ENCODE data around the gene LARGE2.

GRCh38 chr11:45887587-45887986 is 34.9 kb upstream of the LARGE2 start:
- no peak for TF ChIP-seq CTCF (conservative IDR thresholded peaks at IDR 0.05; ENCODE audit: low read length)
- no peak for TF ChIP-seq EZH2phosphoT487 (IDR thresholded peaks at IDR 0.05; ENCODE audit: borderline replicate concordance, low read depth, low read length)

All from OCI-LY7 (cell line).